Tibial nerve (tissue), 4 donors: ENCODE measurements around the gene GBP7.

Experiments
- CTCF ChIP-seq, 5 experiments: fragments of 200-600 bp in 3 of 5; fragments of 450-650 bp in 2 of 5; sonication (generic) in 3 of 5; IDR thresholded peaks; one replicate each; pipeline ENCODE4 v1.5.1; 2016 to 2019; ENCODE audit warnings: antibody characterized with exemption in 5 of 5, mild to moderate bottlenecking in 3 of 5, moderate library complexity in 2 of 5
- EP300 ChIP-seq, 2 donors: sonication (generic); formaldehyde crosslinking; IDR thresholded peaks; one replicate each; pipeline ENCODE4 v1.6.1; 2017; ENCODE audit warnings: antibody characterized with exemption in 2 of 2, mild to moderate bottlenecking in 1 of 2
- POLR2A ChIP-seq, 2 donors: fragments of 450-650 bp; IDR thresholded peaks; one replicate each; pipeline ENCODE4 v1.6.1; 2017; ENCODE audit warnings: antibody characterized with exemption in 2 of 2, mild to moderate bottlenecking in 2 of 2, moderate library complexity in 2 of 2

GRCh38 chr1:89221341-89221740 is 45.5 kb upstream of the GBP7 start:
- TF ChIP-seq CTCF (IDR thresholded peaks at IDR 0.05) (no peak), POLR2A (IDR thresholded peaks at IDR 0.05) (no peak), EP300 (IDR thresholded peaks at IDR 0.05) (no peak)
